NCI-H2081 (cell line): ENCODE results near the gene CORIN.
A peak's percentile ranks its signal among the peaks of the same experiment; 100 is the strongest.

Experiments used
- DNase-seq, 2 experiments: peaks; one replicate each; lab custom pipeline; 2025; lab: John Stamatoyannopoulos, UW

CORIN gene

GRCh38 chr4:47835494-47835893, 2.4 kb downstream of the CORIN start:
- DNase-seq = no peak

- peak; percentile 72 to 87 for DNase-seq
Measured at GRCh38 chr4:47831026-47831679, 6.7 kb downstream of the CORIN start.

GRCh38 chr4:47830265-47831025, 7.4 kb downstream of the CORIN start:
- DNase-seq = no peak

GRCh38 chr4:47829438-47829837, 8.4 kb downstream of the CORIN start:
- no peak for DNase-seq

GRCh38 chr4:47827343-47828047, 10.4 kb downstream of the CORIN start:
- DNase-seq = no peak

- no peak for DNase-seq
Measured at GRCh38 chr4:47824840-47825239, 13.0 kb downstream of the CORIN start.

GRCh38 chr4:47819178-47819577, 18.7 kb downstream of the CORIN start:
- DNase-seq = no peak

GRCh38 chr4:47817275-47817674, 20.6 kb downstream of the CORIN start:
- no peak for DNase-seq

- no peak for DNase-seq
Measured at GRCh38 chr4:47816748-47817147, 21.1 kb downstream of the CORIN start.

- DNase-seq = no peak
Measured at GRCh38 chr4:47814618-47815295, 23.1 kb downstream of the CORIN start.

GRCh38 chr4:47809654-47810203, 28.1 kb downstream of the CORIN start:
- no peak for DNase-seq

- DNase-seq = no peak
Measured at GRCh38 chr4:47804598-47804997, 33.3 kb downstream of the CORIN start.

GRCh38 chr4:47801481-47802002, 36.3 kb downstream of the CORIN start:
- no peak for DNase-seq

GRCh38 chr4:47798165-47798564, 39.7 kb downstream of the CORIN start:
- DNase-seq = no peak

GRCh38 chr4:47791965-47792364, 45.9 kb downstream of the CORIN start:
- DNase-seq = no peak

GRCh38 chr4:47790105-47790504, 47.8 kb downstream of the CORIN start:
- no peak for DNase-seq

GRCh38 chr4:47788126-47788525, 49.7 kb downstream of the CORIN start:
- no peak for DNase-seq

- DNase-seq = no peak
Measured at GRCh38 chr4:47786958-47787370, 50.9 kb downstream of the CORIN start.

- no peak for DNase-seq
Measured at GRCh38 chr4:47785153-47785552, 52.7 kb downstream of the CORIN start.

GRCh38 chr4:47784222-47784621, 53.6 kb downstream of the CORIN start:
- no peak for DNase-seq

- no peak for DNase-seq
Measured at GRCh38 chr4:47776353-47776752, 61.5 kb downstream of the CORIN start.

- no peak for DNase-seq
Measured at GRCh38 chr4:47774079-47774478, 63.8 kb downstream of the CORIN start.
